Measurements from ENCODE around the gene HINT1.
"Not testable (repeated sequence)": the region's sequence is repeated elsewhere in the genome, so short reads cannot be mapped to it uniquely, and the experiment has no call there.

Gene HINT1

DNA sequence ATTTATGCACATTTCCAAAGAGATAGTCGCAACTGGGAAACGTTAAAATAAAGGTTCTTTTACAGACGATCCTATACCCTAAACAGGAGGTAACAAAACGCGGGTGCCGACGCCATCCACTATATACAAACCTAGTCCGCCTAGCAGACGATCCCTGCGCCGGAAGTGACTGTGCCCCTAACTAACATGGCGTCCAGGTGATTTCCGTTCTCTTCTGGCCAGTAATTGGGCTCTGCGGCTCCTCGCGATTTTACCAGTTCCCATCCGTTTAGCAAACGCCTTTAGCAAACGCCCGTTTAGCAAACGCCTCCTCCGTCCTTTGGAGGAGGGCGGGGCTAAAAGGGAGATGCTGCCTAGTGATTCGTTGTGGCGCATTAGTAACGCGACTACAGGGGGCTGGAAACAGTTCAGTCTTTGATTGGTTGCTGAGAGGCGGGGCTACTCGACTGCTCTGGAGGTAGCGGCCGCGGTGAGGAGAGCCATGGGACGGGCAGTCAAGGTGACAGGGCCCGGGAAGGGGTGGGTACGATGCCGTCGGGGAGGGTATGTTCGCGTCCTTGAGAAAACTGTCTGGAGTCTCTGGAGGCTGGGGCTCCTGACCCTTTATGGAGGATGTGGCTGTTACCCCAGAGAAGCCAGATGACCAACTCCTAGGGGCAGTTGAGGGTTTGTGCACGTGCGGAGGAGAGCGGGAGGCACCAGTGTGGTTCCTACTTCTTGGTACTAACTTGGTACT is 5.7 kb upstream of the HINT1 start, which contains the start of gene LYRM7:
TSS of gene LYRM7 (plus strand) at position 405 of the 736 bp plus-strand sequence. CDS start at position 482, 77 bp downstream.
- peak; percentile 96 for DNase-seq (ENCODE audit: low spot score)

DNA sequence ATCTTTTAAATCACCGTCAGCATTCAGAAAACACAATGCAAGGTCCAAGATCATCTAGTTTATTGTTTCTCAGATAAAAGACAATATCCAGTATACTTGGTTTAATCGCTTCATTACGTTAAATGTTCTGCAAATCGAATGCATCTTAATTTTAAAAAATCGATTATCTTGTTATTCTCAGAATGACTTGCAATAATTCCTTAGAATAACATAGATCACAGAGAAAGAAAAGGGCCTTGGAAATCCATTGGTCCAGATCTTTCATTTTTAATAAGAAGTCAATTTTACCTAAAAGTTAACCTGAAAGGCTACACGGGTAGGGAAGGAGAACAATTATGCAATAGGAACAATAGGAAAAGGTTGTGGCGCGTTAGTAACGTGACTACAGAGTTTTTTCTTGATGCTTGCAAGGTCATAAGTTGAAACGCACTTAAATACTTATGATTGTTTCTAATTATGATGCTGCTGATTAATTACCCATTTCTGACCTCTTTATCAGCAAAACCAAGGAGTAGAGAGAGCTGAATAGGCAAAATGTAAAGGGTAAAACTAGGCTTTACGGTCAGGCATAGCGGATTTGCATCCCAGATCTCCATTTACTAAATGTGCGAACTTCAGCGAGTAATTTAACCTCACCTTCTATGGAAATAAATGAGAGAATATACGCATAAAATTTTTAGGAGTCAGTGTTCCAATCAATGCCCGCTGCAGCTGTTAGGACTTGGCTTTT is 4.9 kb upstream of the HINT1 start:
- no peak for DNase-seq (ENCODE audit: low spot score)

DNA sequence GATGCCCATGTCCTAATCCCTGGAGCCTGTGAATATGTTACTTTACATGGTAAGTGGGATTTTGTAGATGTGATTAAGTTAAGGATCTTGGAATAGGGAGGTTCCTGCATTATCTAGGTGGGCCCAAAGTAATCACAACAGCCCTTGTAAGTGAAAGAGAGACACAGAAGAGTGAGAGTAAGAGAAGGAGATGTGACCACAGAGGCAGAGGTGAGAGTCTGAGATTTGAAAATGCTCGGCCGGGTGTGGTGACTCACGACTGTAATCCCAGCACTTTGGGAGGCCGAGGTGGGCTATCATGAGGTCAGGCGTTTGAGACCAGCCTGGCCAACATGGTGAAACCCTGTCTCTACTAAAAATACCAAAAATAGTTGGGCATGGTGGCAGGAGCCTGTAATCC is 2.6 kb upstream of the HINT1 start:
- no peak for DNase-seq (ENCODE audit: low spot score)

DNA sequence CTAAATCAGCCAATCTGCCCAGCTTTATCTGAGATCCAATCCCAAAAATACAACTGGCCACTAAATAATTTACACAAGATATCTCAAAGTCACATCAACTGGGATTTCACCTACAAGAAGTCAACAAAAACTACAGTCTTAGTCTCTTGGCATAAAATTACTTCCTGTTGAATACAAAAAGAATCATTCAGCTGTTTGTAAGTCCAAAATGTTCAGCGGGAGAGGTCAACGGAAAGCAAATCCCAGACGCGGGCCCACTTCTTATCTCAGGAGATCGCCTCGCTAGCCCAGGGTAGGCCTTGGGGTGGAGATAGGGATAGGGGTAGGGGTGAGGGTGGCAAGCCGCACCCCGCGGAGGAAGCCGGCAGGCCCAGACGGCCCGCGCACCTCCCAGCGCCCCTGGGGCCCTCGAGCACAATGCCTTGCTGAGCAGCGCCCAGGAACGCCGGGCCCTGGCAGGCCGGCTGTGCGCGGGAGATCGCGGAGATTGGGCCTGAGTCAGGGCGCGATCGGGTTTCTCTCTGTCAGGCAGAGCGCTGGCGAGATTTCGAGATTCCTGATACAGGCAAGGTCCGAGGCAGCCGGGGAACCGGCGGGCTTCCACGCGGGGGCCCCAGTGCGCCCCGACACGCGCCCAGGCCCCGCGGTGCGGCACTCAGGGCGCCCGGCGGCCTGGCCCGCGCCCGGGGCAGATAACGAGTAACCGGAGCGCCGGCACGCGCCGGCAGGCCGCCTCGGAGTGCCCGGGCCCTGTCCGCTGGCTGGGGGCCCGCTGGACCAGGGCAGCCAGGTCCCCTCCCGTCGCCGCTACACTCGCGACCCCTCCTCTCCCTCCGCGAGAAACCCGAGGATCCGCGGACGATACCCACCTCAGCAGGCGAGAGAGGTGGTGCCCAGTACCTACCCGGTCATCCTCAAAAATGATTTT is 601 bp downstream of the HINT1 start:
- peak; percentile 87 for DNase-seq (ENCODE audit: low spot score)

DNA sequence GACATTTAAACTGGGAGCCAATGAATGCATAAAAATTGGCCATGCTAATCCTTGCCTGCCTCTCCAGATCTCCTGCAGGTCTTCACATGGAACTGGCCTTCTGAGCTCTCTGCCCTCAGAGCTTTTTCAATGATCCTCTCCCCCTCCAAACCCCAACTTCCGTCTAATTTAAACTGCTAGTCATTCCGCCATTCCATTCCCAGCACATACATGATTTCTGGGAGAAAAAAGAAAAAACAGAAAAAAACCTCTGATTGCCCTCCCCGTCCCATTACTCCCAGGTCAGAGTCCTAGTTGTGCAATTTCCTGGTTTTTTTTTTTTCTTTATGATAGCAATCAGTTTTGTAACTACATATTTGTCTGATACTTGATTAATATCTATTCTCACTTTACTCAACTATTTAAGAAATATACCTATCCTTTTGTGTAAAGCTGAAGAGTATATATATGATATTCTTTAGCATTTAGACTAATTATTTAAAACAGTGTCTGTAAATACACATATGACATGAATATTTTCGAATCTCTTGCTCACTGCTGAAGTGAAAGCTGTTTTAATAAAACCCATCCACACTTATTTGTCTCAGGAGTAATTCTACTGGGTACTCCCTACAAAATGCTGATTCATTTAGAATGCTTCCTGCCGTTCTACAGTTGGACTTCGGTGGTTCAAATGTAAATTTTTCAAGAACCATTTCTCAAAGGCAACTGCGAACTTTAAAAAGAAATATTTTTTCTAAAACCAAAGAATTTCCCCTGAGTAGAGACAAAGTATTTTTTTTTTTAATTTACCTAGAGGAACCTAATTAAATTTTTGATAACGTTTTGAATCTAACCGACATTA is 1.6 kb downstream of the HINT1 start:
- no peak for DNase-seq (ENCODE audit: low spot score)

DNA sequence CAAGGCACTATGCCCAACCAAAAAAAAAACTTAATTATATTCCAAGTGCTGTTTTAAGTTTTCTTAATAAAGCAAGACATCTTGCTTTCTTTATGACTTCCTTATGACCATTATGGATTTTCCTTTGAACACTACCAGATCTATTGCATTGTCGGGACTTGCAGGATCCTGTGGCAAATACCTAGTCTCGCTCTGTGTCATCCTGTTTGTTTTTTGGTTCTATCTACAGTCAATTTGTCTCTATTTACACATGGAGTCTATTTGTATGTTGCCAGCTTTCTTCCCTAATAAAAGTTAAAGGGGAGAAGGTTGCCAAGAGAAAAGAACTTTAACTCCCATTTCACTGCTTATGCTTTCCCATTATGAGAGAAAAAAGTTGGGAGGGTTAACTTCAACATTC is 4.9 kb downstream of the HINT1 start:
- DNase-seq (ENCODE audit: low spot score): no peak

DNA sequence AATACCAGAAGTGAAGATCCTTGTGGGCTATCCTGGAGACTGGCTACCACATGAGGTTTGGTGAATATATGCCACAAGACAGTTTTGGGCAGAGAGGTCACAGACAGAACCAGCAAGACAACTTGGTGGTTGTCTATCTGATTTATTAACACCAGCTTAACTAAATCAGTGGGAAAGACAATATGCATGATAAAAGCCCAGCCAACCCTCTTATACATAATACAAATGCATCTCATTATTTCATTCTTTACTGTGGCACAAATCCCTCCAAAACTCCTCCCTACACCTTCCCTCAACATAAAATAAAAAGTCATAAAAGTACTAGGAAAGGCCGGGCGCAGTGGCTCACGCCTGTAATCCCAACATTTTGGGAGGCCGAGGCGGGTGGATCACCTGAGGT is 8.1 kb downstream of the HINT1 start:
- no peak for DNase-seq (ENCODE audit: low spot score)

DNA sequence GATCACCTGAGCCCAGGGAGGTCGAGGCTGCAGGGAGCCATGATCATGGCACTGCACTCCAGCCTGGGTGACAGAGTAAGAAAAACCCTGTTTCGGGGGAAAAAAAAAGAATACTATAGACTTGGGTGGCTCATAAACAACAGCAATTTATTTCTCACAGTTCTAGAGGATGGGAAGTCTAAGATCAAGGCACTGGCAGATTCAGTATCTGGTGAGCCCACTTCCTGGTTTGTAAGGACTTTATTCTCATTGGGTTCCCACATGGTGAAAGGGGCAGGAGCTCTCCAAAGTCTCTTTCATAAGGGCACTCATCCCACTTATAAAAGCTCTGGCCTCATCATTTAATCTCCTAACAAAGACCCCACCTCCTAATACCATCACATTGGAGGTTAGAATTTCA is 8.7 kb downstream of the HINT1 start:
- no peak for DNase-seq (ENCODE audit: low spot score)

DNA sequence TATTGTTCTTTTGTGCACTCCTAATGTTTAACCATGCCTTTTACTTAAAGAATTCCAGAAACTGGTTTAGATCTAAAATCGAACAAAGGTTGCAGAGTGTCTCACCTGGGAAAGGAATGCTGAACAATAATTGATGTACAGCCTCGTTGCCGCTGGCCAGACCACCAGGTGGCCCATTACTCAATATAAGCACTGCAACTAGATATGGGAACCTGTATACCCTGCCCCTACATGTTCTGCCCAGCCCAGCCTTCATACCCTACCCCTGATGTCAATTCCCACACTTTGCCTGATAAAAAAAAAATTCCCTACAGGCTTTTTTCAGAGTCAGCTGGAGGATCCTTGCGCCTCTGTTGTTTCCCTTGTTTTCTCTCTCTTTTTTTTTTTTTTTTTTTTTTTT is 13.8 kb downstream of the HINT1 start:
- no peak for DNase-seq (ENCODE audit: low spot score)

DNA sequence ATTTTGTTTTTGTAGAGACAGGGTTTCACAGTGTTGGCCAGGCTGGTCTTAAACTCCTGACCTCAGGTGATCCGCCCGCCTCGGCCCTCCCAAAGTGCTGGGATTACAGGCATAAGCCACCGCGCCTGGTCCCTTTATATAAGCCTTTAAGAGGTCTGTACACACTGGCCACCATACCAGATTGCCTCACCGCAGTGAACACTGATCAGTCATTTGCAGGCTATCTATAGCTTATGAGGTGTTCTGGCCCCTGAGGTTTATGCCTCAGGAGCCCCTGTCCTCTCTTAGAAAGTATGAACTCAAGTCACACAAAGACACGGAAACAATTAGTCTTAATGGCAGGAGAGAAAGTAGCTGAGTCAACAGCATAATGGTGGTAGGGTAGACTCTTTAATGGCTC is 14.6 kb downstream of the HINT1 start:
- DNase-seq (ENCODE audit: low spot score): no peak

DNA sequence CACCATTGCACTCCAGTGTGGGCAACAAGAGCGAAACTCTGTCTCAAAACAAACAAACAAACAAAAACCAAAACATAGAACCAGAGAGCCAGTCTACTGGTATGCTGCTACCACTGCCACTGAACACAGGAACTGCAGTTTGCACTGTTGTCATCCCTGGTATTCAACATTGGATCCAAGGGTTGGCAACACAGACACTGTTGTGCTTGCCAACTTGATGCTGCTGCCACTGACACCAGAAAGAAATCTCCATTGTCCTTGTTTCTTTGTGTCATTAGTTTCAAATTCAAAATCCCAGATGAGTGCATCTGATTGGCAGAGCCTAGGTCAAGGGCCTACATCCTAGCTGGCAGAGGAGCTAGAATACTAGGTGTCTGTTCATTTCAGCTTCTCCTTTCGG is 16.2 kb downstream of the HINT1 start:
- DNase-seq (ENCODE audit: low spot score): no peak

DNA sequence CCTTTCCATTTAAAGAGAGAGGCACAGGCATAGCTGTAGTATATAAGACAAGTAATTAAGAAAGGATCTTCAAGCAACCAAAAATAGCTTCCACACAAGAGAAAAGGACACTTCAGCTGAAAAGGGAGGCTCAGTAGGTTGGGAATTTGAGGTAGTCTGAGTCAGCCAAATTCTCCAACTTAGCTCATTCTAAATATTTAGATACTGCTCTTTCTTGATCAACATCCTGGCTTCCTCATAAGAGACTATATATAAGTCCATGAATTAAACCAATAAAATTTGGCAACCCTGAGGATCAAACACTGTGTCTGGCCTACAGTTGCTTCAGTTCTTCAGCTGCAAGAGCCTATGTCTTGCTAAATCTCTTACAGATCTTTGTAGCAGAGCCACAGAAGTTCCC is 17.8 kb downstream of the HINT1 start:
- no peak for DNase-seq (ENCODE audit: low spot score)

DNA sequence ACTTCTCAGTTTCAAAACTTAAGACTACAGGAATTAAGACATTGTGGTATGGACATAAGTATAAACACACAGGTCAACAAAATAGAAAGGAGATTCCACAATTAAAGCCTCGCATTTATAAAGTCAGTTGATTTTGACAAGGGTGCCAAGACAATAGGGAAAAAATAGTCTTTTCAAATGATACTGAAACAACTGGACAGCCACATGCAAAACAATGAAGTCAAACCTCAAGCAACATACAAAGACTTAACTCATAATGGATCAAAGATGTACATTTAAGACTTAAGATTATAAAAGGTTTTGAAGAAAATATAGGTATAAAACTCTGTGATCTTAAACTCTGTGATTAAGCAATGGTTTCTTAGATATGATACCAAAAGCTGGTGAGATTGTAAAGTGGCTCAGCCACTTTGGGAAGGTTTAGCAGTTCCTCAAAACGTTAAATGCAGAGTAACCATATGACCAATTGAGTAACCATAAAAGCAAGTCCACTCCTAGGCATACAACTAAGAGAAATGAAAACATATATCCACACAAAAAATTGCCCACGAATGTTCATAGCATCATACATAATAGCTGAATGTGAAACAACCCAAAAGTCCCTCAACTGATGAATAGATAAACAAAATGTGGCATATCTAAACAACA is 22.0 kb downstream of the HINT1 start:
- no peak for DNase-seq (ENCODE audit: low spot score)

DNA sequence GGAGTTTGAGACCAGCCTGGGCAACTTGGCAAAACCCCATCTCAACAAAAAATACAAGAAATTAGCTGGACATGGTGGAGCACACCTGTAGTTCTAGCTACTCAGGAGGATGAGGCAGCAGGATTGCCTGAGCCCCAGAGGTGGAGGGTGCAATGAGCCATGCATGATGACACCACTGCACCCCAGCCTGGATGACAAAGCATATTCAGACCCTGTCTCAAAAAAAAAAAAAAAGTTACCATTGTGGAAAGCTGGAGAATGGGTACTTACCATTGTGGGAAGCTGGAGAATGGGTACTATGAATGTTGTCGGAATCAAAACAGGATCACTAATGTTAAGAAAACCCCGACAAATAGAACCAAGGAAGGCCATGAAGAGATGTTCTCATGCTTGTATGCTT is 25.7 kb downstream of the HINT1 start:
- DNase-seq (ENCODE audit: low spot score): no peak

DNA sequence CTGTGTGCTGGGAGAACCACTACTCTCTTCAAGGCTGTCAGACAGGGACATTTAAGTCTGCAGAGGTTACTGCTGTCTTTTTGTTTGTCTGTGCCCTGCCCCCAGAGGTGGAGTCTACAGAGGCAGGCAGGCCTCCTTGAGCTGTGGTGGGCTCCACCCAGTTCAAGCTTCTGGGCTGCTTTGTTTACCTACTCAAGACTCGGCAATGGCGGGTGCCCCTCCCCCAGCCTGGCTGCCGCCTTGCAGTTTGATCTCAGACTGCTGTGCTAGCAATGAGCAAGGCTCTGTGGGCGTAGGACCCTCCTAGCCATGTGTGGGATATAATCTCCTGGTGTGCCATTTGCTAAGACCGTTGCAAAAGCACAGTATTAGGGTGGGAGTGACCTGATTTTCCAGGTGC is 26.6 kb downstream of the HINT1 start:
- DNase-seq (ENCODE audit: low spot score): not testable (repeated sequence)

DNA sequence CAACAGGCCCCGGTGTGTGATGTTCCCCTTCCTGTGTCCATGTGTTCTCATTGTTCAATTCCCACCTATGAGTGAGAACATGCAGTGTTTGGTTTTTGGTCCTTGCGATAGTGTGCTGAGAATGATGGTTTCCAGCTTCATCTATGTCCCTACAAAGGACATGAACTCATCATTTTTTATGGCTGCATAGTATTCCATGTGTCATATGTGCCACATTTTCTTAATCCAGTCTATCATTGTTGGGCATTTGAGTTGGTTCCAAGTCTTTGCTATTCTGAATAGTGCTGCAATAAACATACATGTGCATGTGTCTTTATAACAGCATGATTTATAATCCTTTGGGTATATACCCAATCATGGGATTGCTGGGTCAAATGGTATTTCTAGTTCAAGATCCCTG is 32.0 kb downstream of the HINT1 start:
- not testable (repeated sequence) for DNase-seq (ENCODE audit: low spot score)

DNA sequence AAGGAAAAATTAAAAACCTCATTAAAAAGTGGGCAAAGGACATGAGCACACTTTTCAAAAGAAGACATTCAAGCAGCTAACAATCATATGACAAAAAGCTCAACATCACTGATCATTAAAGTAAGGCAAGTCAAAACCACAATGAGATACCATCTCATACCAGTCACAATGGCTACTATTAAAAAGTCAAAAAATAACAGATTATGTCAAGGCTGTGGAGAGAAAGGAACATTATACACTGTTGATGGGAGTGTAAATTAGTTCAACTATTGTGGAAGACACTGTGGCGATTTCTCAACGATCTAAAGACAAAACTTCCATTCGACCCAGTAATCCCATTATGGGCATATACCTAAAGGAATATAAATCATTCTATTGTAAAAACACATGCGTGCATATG is 35.8 kb downstream of the HINT1 start:
- DNase-seq (ENCODE audit: low spot score): no peak

DNA sequence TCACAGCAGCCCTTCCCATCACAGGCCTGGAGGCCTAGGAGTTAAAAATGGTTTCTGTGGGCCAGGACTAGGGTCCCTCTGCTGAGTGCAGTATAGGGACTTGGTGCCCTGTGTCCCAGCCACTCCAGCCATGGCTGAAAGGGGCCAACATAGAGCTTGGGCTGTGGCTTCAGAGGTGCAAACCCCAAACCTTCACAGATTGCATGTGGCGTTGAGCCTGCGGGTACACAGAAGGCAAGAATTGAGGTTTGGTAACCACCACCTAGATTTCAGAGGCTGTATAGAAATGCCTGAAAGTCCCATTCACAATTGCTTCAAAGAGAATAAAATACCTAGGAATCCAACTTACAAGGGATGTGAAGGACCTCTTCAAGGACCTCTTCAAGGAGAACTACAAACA is 37.8 kb downstream of the HINT1 start:
- not testable (repeated sequence) for DNase-seq (ENCODE audit: low spot score)

DNA sequence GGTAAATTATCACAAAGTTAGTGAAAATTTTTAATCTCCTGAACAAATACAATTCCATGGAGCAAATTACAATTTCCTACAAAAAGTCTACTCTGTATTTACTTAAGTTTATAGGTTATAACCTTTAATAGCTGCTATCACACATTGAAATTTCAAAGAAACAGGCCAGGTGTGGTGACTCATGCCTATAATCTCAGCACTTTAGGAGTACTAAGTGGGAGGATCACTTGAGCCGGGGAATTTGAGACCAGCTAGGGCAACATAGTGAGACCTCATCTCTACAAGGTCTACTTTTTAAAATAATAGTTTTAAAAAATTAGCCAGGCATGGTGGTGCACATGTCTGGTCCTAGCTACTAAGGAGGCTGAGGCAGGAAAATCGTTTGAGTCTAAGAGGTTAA is 50.3 kb downstream of the HINT1 start:
- DNase-seq (ENCODE audit: low spot score): no peak

DNA sequence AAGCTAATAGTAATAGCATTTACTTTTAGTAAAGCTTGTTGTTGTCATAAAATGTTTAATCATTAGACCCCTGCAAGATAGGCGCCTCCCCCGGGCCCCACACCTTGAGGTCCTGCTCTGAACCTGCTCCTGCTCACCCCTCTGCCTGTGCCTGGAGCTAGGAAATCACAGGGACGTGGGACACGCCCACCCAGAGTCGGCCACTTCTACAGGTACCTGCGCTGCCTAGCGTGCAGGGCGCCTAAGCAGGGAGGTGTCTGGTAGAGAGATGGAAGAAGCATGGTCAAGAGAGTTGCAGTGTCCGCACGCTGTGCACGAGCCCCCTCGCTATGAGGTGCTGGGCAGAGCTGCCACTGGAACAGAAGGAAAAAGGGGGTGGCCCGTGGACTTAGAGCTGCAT is 52.6 kb downstream of the HINT1 start:
- no peak for DNase-seq (ENCODE audit: low spot score)

DNA sequence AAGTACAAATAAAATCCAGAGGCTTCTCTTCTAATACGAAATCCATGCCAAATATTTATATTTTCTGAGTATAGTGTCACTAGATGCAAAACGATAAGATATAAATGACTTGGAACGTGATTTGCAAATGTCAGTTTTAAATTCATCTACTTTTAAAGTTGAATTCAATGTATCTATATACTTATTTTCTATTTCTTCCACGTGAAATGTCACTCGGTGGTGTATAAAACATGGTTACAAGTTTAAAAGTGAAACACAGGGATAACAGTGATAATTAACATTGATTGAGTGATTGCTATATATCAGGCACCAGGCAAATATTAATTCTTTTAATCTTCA is 54.8 kb downstream of the HINT1 start:
- DNase-seq (ENCODE audit: low spot score): no peak
